Neutrophil (primary cell): ENCODE measurements around the gene SUPT6H.

ENCODE experiments used
- H3K27ac ChIP-seq: fragments of 200-600 bp; sonication (generic); 2 replicates; pipeline ENCODE4 v1.5.1; 2016; ENCODE audit warnings: mild to moderate bottlenecking, moderate library complexity
- H3K27me3 ChIP-seq: fragments of 200-600 bp; sonication (generic); 2 replicates; pipeline ENCODE4 v1.6.0; 2016; ENCODE audit warnings: mild to moderate bottlenecking
- H3K36me3 ChIP-seq: fragments of 200-600 bp; sonication (generic); 2 replicates; pipeline ENCODE4 v1.5.1; 2017
- H3K4me1 ChIP-seq, 2 experiments: fragments of 200-600 bp in 1 of 2; sonication (generic) in 1 of 2; 1 replicate in 1 of 2; 2 replicates in 1 of 2; pipeline versions ENCODE4 v1.5.1 to v1.6.1; 2013 to 2016; ENCODE audit warnings: low read depth in 1 of 2, low read length in 1 of 2, mild to moderate bottlenecking in 1 of 2, moderate library complexity in 1 of 2; ENCODE audit not compliant: control insufficient read depth in 1 of 2, insufficient read depth in 1 of 2
- H3K4me3 ChIP-seq, 2 experiments: fragments of 200-600 bp in 1 of 2; sonication (generic) in 1 of 2; 1 replicate in 1 of 2; 2 replicates in 1 of 2; pipeline ENCODE4 v1.5.1; 2013 to 2016; ENCODE audit warnings: low read depth in 1 of 2, low read length in 1 of 2, mild to moderate bottlenecking in 1 of 2, moderate library complexity in 1 of 2
- H3K9me3 ChIP-seq: fragments of 200-600 bp; sonication (generic); 2 replicates; pipeline ENCODE4 v1.5.1; 2016
- CTCF ChIP-seq: fragments of 200-600 bp; sonication (generic); IDR thresholded peaks from 2 replicates; pipeline ENCODE4 v1.5.1; 2016; ENCODE audit warnings: antibody characterized with exemption

Gene SUPT6H

GRCh38 chr17:28707339-28707720 is 45.3 kb downstream of the SUPT6H start:
- H3K27ac ChIP-seq = no peak overlapping the region
- H3K36me3 ChIP-seq = peaks cover 40% of the 10 kb centered on the region
- H3K9me3 ChIP-seq = no peaks in the 10 kb centered on the region
- H3K4me3 ChIP-seq = no peak overlapping the region
- no peaks in the 10 kb centered on the region for H3K27me3 ChIP-seq
- peaks cover 12 to 17% of the 10 kb centered on the region in 2 experiments for H3K4me1 ChIP-seq
- TF ChIP-seq CTCF = no peak

- H3K27me3 ChIP-seq = peaks cover 5% of the 10 kb centered on the region
- peaks cover 4% of the 10 kb centered on the region for H3K36me3 ChIP-seq
- H3K27ac ChIP-seq = peak overlapping the region; percentile 80
- peak overlapping the region; percentile 86 to 96 for H3K4me3 ChIP-seq
- peak; percentile 39 for TF ChIP-seq CTCF
- H3K4me1 ChIP-seq = peaks cover 17 to 20% of the 10 kb centered on the region in 2 experiments
- H3K9me3 ChIP-seq = no peaks in the 10 kb centered on the region
Observed at GRCh38 chr17:28710861-28711722, 49.1 kb downstream of the SUPT6H start.

DNA sequence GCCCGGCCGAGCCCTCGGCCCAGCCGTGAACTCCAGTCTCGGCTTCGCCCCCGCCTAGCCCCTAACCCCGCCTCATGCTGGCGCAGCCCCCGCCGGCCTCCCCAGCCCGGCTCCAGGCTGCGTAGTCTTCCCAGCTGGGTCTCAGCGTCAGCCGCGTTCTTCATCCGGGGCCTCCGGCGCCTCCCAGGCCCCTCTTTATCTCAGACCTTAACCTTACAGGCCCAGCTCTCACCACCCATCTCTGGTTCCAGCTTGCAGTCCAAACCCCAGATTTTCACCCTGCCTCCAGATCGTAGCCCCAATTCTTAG is 49.7 kb downstream of the SUPT6H start, which contains the start of gene PROCA1:
Gene PROCA1, minus strand, starts transcription at position 166 of the 309 bp plus-strand sequence. CDS start 228 bp downstream, outside the sequence.
- no peaks in the 10 kb centered on the region for H3K36me3 ChIP-seq

DNA sequence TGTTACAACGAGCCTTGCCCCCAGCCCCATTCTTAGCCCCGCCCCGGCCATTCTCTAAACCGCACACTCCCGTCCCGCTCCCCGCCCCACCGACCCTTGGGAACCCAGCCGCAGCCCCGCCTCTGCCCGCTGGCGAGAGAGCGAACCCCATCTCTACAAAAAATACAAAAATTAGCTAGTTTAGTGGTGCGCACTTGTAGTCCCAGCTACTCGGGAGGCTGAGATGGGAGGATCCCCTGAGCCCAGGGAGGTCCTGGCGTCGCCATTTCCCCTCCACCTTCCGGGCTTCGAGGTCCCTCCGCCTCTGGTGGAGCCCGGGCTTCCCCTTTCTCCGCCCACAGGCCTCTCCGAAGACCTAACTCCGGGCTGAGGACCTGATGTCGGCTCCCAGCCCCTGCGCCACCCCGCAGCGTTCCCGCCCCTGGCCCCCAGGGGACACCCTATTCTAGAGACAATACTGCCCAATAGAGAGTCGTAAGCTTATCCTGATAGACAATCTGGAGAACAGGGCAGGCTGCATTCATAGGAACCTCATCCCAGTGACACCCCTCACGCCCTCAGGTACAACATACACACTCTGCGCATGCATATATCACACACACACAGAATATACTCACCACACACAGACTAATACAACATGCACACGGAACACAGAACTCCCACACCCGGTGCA is 50.2 kb downstream of the SUPT6H start:
- Histone ChIP-seq H3K27ac (peak overlapping the region; percentile 80), H3K4me1 (peaks cover 22 to 25% of the 10 kb centered on the region in 2 experiments)

More for the DNA sequence above, 49.7 kb downstream of the SUPT6H start, which contains the start of gene PROCA1:
- H3K9me3 ChIP-seq = no peaks in the 10 kb centered on the region
- H3K27ac ChIP-seq = peak within 1 kb of the TSS; percentile 80
- peaks cover 17 to 20% of the 10 kb centered on the region in 2 experiments for H3K4me1 ChIP-seq
- H3K27me3 ChIP-seq = peaks cover 10% of the 10 kb centered on the region
- peak within 1 kb of the TSS; percentile 86 to 96 for H3K4me3 ChIP-seq
- TF ChIP-seq CTCF = no peak

More for the DNA sequence above, 50.2 kb downstream of the SUPT6H start:
- no peaks in the 10 kb centered on the region for H3K9me3 ChIP-seq
- H3K27me3 ChIP-seq = peaks cover 15% of the 10 kb centered on the region
- H3K36me3 ChIP-seq = no peaks in the 10 kb centered on the region
- peak overlapping the region; percentile 86 to 96 for H3K4me3 ChIP-seq
- TF ChIP-seq CTCF = no peak
